HG03354 (cell line): ENCODE measurements around the gene RRAD.
"Not testable (repeated sequence)": the region's sequence is repeated elsewhere in the genome, so short reads cannot be mapped to it uniquely, and the experiment has no call there.

ENCODE experiments used
- ATAC-seq: cut with Tn5 transposase; IDR thresholded peaks from one replicate; pipeline ENCODE4 v1.9.1; 2021; ENCODE audit warnings: mild to moderate bottlenecking; ENCODE audit not compliant: unreplicated experiment, poor library complexity, severe bottlenecking

The RRAD gene

GRCh38 chr16:66925322-66925840 lies at the start of gene RRAD:
TSS of gene RRAD (minus strand) at chr16:66925535. CDS start at chr16:66925179, 356 bp downstream.
- ATAC-seq = peak; percentile 20

- ATAC-seq = not testable (repeated sequence)
Observed at GRCh38 chr16:66974932-66975246, 49.6 kb upstream of the RRAD start.

GRCh38 chr16:66974156-66974931 lies 49.0 kb upstream of the RRAD start:
- not testable (repeated sequence) for ATAC-seq

- no peak for ATAC-seq
Observed at GRCh38 chr16:66973716-66974115, 48.4 kb upstream of the RRAD start.

GRCh38 chr16:66972983-66973382 lies 47.6 kb upstream of the RRAD start:
- no peak for ATAC-seq

- ATAC-seq = no peak
Observed at GRCh38 chr16:66970775-66971720, 45.7 kb upstream of the RRAD start.

- no peak for ATAC-seq
Observed at GRCh38 chr16:66968847-66969246, 43.5 kb upstream of the RRAD start.

- ATAC-seq = no peak
Observed at GRCh38 chr16:66964049-66964448, 38.7 kb upstream of the RRAD start.

- ATAC-seq = no peak
Observed at GRCh38 chr16:66961914-66962313, 36.6 kb upstream of the RRAD start.

- peak; percentile 78 for ATAC-seq
Observed at GRCh38 chr16:66961065-66961744, 35.9 kb upstream of the RRAD start, which contains the start of gene CES3. TSS of gene CES3 (plus strand) at chr16:66961266. CDS start at chr16:66961308, 42 bp downstream.

- ATAC-seq = no peak
Observed at GRCh38 chr16:66960270-66960669, 34.9 kb upstream of the RRAD start.

GRCh38 chr16:66959704-66960161 lies 34.4 kb upstream of the RRAD start:
- no peak for ATAC-seq

- no peak for ATAC-seq
Observed at GRCh38 chr16:66958857-66959703, 33.7 kb upstream of the RRAD start.

GRCh38 chr16:66956154-66956457 lies 30.8 kb upstream of the RRAD start:
- ATAC-seq = not testable (repeated sequence)

- ATAC-seq = not testable (repeated sequence)
Observed at GRCh38 chr16:66955363-66956153, 30.2 kb upstream of the RRAD start.

- ATAC-seq = no peak
Observed at GRCh38 chr16:66954097-66954659, 28.8 kb upstream of the RRAD start.

- no peak for ATAC-seq
Observed at GRCh38 chr16:66953462-66954096, 28.2 kb upstream of the RRAD start.
